Eye (tissue), 1 donor: Measurements from ENCODE around the gene NUDT14.

Experiments
- DNase-seq: peaks from one replicate; pipeline ENCODE4 v3.0.0-alpha.2; 2015

Gene NUDT14

DNA sequence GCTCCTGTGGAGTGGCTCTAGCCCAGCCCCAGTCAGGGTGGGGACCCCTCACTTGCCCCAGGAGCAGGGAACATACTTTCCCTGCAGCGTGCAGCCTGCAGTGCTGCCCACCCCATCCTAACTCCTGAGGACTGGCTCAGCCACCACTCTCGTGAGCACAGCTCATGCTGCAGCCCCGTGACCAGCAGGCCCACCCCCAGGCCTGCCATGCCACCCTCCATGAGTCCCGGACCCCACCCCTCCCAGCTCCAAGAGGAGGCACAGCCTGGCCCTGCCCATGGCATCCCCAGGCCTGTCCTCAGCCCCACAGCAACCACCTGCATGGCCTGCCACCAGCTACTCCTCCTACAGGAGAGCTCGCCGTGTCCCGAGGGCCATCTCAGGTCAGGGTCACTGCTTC lies 8.6 kb downstream of the NUDT14 start:
- DNase-seq = no peak

DNA sequence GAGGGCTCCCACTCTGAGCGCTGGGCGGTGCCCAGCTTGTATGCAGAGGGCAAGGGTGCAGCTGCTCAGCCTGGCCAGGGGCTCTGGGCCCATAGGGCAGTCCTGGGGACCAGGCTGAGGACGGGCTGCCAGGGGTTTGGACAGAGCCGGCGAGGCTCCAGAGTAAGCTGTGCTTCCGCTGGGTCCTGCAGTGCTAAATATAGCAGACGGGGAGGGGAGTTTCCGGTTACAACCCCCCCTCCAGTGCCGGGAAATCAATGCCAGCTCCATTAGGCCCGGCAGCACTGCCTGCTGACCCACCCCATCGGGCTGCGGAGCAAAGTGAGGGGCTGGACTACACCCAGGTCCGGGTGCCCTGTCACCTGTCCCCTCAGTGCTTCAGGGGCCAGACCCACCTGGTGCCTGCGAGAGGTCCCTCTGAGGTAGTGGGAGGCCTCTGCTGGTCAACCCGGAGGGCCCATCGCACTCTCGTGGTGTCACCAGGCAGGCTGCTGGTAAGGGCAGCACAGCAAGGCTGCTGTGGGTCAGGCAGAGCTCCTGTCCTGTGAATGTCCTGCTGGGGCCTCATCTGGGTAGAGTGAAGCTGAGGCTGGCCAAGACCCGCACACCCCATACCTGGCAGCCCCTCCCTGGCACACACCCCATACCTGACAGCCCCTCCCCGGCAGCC lies 10.0 kb downstream of the NUDT14 start:
- DNase-seq = no peak

DNA sequence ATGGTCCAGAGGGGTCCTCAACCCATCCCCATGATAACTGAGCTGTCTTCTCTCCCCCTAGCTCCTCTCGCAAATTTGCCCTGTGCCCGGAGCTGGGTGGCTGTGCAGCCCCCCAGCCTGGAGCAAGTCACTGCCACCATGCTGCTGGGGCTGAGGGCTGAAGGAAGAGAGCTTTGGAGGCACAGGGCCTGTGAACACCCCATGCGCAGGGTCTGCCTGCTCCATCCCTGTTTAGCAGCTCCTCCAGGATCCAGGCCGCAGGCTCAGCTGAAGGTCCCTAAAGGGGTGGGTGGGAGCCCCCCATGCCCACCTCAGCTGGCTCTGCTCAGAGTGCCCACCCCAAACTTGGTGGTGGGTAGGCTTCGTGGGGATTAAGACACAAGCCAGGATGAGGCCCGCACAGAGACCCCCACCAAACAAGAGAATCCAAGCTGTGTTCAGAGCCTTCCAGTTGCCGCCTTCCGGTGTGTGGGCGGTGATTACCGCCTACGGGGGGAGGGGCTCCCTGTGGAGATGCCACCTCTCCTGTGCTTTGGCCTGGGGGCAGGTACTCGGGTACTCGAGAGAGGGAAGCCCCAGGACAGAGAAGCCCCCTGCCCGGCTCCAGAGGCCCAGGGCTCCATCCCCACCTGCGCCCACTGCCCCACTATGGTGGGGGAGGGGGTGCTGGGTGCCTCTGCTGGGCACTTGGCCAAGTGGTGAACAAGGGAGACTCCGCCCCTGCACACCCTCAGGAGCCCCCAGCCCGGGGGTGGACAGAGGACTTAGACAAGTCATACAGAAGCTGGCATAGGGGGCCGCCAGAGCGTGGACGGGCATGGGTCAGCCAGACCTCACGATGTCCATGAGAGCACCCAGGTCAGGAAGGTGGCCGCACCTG lies 11.1 kb downstream of the NUDT14 start:
- DNase-seq = no peak

DNA sequence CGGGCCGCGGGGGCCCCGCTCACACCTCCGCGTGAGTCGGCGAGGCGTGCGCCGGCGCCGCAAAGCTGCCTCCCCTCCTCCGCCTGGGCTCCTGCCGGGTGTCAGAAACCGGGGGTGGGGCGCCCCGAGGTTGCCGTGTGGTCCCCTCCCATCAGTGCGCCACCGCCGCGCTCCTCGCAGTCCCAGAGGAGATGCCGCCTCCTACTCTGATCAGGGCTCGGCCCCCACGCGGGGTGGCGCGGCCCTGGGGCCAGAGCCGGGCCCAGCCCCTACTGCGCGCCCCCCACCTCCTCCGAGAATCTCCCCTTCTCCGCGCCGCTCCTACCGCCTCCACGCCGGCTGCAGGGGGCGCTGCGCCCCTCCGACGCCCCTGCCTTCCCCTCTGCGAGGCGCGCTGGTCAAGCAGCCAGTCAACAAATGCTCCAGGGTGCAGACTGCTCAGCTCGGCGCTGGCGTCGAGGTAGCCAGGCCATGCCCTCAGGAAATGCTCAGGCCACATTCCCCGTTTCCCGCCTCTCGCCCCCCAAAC lies 12.1 kb downstream of the NUDT14 start:
- DNase-seq = peak; percentile 81

GRCh38 chr14:105168496-105168978 lies 12.6 kb downstream of the NUDT14 start, which contains the start of gene JAG2:
Gene JAG2 (minus strand): TSS chr14:105168776. CDS start chr14:105168420, 356 bp downstream.
- DNase-seq = peak; percentile 71

- no peak for DNase-seq
Measured at GRCh38 chr14:105168093-105168420, 13.1 kb downstream of the NUDT14 start.

GRCh38 chr14:105167303-105168092 lies 13.6 kb downstream of the NUDT14 start:
- DNase-seq = peak; percentile 59

DNA sequence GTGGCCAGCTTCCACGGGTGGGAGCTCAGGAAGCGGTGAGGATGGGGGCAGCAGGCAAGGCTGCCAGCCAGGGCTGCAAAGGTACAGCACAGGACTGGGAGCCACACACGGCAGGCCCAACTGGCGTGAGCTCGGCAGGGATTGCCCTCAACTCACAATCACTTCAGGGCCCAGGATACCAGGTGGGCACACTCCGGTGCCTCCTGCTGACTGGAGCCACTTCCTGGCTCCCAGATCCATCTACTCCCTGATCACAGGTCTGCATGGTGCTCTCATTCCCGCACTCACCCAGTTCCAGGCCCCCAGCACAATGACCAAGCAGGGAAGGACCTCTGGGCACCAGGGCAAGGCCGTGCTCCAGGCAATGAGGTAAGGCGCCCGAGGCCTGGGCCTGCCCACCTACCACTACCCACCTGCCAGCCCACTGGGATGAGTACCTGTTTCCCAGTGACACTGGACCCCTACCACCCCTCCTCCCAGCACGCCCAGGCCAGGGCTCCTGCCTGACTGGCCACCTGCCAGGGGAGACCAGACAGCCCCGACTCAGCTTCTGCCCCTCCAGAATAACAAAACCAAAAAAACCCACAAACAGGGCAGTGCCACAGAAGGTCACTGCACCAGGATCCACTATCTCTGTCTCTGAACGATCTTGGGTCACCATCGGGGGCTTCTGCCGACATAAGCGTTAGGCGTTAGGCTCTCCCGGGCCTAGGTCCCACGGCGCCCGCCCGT lies 14.4 kb downstream of the NUDT14 start:
- no peak for DNase-seq

GRCh38 chr14:105165761-105166485 lies 15.2 kb downstream of the NUDT14 start:
- DNase-seq = no peak

- DNase-seq = no peak
Measured at GRCh38 chr14:105165134-105165704, 15.9 kb downstream of the NUDT14 start.

DNA sequence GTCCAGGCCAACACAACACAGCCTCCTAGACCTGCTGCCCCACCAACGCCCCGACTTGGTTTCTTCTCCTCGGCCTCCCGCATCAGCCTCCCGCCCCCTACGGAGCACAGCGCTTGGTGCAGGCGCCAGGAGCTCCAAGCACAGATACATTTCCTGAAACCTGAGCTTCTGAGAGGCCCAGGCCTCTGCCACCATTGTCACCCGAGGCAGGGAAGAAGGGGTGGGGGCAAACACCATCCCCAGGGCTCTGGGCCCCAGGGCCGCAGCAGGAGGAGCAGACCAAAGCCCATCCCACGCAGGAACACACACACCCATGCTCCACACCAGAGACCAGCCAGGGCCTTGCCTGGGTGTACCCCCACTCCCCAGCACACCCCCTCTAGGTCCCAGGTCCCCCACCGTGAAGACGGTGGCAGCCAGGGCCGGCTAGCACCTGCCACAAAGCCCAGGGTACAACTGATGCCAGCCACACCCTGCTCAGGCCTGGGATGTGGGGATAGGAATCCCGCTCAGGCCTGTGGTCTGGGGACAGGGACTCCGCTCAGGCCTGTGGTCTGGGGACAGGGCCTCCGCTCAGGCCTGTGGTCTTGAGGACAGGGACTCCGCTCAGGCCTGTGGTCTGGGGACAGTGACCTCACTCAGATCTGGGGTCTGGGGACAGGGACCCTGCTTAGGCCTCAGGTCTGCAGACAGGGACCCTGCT lies 17.9 kb downstream of the NUDT14 start:
- no peak for DNase-seq

DNA sequence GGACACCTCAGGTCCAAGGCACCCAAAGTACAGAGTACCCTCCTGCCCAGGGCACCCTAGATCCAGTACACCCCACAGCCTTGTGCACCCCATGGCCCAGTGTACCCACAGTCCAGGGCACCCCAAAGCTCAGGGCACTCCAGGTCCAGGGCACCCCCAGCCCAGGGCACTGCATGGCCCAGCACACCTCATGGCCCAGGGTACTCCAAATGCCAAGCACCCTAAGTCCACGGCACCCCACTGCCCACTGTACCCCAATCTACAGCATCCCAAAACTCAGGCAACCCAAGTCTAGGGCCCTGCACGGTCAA lies 18.5 kb downstream of the NUDT14 start:
- DNase-seq = no peak

DNA sequence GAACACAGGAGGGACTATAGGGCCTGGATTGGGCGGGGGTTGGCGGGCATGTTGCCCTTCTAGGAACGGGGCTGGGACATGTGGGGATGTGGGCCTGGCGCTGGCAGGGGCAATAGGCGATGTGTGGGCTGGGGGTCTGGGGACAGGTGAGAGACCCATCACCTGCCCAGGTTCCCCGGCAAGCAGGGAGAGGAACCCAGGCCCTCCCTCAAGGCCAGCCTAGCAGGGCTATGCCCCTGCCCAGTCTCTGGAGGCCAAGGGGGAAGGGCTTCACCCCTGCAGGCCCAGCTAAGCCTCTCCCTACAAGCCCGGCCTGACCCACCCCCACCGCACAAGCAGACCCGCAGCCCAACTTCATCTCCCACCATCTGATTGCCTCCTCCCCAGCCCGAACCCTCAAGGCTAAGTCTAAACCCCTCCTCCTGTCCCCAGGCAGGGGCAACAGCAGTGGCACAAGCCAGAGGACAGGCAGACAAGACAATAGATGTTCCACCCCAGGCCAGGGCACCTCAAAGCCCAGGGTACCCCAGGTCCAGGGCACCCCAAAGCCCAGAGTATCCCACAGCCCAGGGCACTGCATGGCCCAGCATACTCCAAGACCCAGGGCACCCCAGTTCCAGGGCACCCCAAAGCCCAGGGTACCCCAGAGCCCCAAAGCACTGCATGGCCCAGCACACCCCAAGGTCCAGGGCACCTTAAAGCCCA lies 19.0 kb downstream of the NUDT14 start:
- DNase-seq = no peak

- DNase-seq = no peak
Measured at GRCh38 chr14:105161309-105161708, 19.8 kb downstream of the NUDT14 start.

DNA sequence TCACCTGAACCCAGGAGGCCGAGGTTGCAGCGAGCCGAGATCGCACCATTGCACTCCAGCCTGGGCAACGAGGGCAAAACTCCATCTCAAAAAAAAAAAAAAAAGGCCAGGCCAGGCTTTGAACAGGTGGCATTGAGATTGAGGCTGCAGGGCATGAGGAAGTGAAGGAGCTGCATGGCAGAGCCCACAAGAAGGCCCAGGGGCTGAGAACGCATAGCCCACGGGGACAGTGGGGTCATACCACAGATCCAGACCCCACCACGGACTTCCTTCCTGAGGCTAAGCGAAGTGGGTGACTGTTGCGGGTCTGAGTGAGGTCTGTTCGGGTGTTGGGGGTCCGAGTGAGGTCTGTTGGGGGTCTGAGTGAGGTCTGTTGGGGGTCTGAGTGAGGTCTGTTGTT lies 20.3 kb downstream of the NUDT14 start:
- DNase-seq = no peak

DNA sequence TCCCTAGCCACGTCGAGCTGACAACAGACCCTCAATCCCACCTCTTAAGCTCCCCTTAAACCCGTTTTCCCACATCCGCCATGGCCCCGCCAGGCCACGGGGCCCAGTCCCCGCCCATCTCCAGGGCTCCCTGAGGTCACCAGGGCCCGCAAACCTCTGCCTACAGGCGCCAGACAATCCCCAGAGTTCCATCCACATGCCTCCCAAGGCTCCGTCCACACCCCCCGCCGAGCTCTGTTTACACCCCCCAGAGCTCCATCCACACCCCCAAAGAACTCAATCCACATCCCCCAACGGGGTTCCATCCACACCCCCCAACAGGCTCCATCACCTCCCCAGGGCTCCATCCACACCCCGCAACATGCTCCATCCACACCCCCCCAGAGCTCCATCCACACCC lies 21.8 kb downstream of the NUDT14 start:
- no peak for DNase-seq

DNA sequence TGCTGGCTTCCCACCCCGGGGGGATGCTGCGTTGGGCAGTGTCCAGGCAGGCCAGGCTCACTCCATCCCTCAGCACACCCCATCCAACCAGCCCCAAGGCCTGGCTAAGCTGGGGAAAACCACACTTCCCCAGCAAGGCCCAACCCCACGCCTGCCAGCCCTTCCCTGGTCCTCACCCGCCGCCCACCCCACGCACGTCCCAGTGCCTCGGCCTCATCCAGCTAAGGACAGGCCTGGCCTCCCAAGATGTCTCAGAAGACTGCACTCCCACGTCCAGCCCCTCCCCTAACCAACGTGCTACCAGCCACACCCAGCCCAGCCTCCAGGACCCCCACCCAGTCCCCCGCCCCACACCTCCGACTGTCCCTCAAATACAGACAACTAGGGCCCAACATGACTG lies 22.3 kb downstream of the NUDT14 start:
- no peak for DNase-seq

DNA sequence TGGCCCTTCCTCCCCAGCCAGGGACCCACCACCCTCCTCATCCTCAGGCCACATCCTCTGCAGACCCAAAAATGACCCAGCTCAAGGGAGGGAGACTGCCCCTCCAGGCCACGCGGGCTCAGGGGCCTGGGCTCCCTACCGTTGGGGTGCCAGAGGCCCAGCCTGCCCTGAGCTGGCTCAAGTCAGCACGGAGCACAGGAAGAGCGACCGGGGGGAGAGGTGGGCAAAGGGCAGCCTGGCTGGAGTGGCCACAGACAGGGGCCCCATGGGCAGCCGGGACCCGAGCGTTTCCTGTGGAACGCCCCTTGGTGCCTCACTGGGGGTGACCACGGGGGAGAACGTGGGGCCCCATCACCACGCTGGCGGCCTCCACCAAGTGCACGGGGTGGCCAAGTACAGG lies 23.2 kb downstream of the NUDT14 start:
- no peak for DNase-seq

- no peak for DNase-seq
Measured at GRCh38 chr14:105156414-105157375, 24.4 kb downstream of the NUDT14 start.
